CD4-positive, alpha-beta T cell treated with Interleukin-4 for 1 hour (primary cell): Measurements from ENCODE around the gene MYO10.
"Not testable (repeated sequence)": the region's sequence is repeated elsewhere in the genome, so short reads cannot be mapped to it uniquely, and the experiment has no call there.

ENCODE experiments used
- DNase-seq, 2 donors: peaks; one replicate each; pipeline ENCODE4 v3.0.0-alpha.2; 2020 to 2022

The MYO10 gene

GRCh38 chr5:16855898-16856297 is 80.2 kb downstream of the MYO10 start:
- no peak for DNase-seq

- no peak for DNase-seq
Observed at GRCh38 chr5:16855485-16855884, 80.6 kb downstream of the MYO10 start.

- no peak for DNase-seq
Observed at GRCh38 chr5:16854351-16854750, 81.7 kb downstream of the MYO10 start.

GRCh38 chr5:16853518-16853917 is 82.6 kb downstream of the MYO10 start:
- no peak for DNase-seq

- DNase-seq = no peak
Observed at GRCh38 chr5:16852251-16853005, 83.7 kb downstream of the MYO10 start.

- no peak for DNase-seq
Observed at GRCh38 chr5:16849775-16850174, 86.3 kb downstream of the MYO10 start.

GRCh38 chr5:16849181-16849580 is 86.9 kb downstream of the MYO10 start:
- DNase-seq = no peak

- no peak for DNase-seq
Observed at GRCh38 chr5:16844952-16845351, 91.1 kb downstream of the MYO10 start.

GRCh38 chr5:16842896-16843295 is 93.2 kb downstream of the MYO10 start:
- DNase-seq = no peak

GRCh38 chr5:16841416-16841815 is 94.7 kb downstream of the MYO10 start:
- no peak for DNase-seq

- DNase-seq = no peak
Observed at GRCh38 chr5:16837305-16837704, 98.8 kb downstream of the MYO10 start.

- DNase-seq = no peak
Observed at GRCh38 chr5:16834029-16834428, 102.1 kb downstream of the MYO10 start.

GRCh38 chr5:16831326-16831725 is 104.8 kb downstream of the MYO10 start:
- not testable (repeated sequence) for DNase-seq

GRCh38 chr5:16827755-16828154 is 108.3 kb downstream of the MYO10 start:
- no peak for DNase-seq

GRCh38 chr5:16826379-16827125 is 109.5 kb downstream of the MYO10 start:
- DNase-seq = no peak

GRCh38 chr5:16819522-16820167 is 116.4 kb downstream of the MYO10 start:
- no peak for DNase-seq

GRCh38 chr5:16815432-16815831 is 120.7 kb downstream of the MYO10 start:
- no peak for DNase-seq

GRCh38 chr5:16812911-16813310 is 123.2 kb downstream of the MYO10 start:
- DNase-seq = no peak

GRCh38 chr5:16812448-16812847 is 123.6 kb downstream of the MYO10 start:
- DNase-seq = no peak

GRCh38 chr5:16810208-16810854 is 125.8 kb downstream of the MYO10 start:
- no peak for DNase-seq

GRCh38 chr5:16809395-16810207 is 126.5 kb downstream of the MYO10 start:
- DNase-seq = no peak

- no peak for DNase-seq
Observed at GRCh38 chr5:16809010-16809394, 127.1 kb downstream of the MYO10 start.

- DNase-seq = no peak
Observed at GRCh38 chr5:16808021-16808420, 128.1 kb downstream of the MYO10 start.
